Hepatocyte (in vitro differentiated cells): ENCODE measurements around the gene SOX6.

Experiments used
- EZH2 ChIP-seq: fragments of 200-600 bp; sonication (generic); IDR thresholded peaks from 2 replicates; pipeline ENCODE4 v1.6.1; 2016; ENCODE audit warnings: antibody characterized with exemption, mild to moderate bottlenecking, borderline replicate concordance
- TF ChIP-seq, protein P1 (sequence below): fragments of 200-600 bp; sonication (generic); IDR thresholded peaks from 2 replicates; pipeline ENCODE4 v1.5.1; 2016; ENCODE audit warnings: antibody characterized with exemption, mild to moderate bottlenecking; ENCODE audit not compliant: poor library complexity

DNA sequence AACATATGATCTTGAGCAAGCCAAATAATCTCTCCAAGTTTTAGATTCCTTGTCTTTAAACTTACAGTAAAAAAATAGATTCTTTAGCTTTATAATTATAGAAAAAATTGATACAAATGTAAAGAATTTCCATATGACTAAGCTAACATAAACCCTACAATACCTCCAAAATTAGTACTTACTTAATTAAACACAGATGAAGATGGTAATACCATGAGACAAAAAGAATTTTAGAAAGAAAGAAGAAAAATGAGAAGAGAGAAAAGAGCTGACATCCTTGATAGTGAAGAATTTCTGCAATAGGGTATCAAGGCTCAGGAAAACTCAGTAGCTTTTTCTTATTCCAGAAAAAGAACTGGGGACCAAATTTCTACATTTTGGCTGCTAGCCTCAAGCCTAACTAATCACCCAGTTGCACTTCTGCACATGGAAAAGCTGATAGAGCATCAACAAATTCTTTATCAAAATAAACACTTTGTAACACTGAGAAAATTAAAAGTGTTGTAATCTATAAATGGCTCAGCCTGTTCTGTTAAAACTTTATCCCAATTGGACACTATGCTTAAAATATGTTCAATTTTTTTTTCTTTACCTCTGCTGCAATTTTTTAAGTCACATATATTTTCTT is 24.7 kb upstream of the SOX6 start:
- TF ChIP-seq EZH2, result no peak
- TF ChIP-seq, protein P1, sequence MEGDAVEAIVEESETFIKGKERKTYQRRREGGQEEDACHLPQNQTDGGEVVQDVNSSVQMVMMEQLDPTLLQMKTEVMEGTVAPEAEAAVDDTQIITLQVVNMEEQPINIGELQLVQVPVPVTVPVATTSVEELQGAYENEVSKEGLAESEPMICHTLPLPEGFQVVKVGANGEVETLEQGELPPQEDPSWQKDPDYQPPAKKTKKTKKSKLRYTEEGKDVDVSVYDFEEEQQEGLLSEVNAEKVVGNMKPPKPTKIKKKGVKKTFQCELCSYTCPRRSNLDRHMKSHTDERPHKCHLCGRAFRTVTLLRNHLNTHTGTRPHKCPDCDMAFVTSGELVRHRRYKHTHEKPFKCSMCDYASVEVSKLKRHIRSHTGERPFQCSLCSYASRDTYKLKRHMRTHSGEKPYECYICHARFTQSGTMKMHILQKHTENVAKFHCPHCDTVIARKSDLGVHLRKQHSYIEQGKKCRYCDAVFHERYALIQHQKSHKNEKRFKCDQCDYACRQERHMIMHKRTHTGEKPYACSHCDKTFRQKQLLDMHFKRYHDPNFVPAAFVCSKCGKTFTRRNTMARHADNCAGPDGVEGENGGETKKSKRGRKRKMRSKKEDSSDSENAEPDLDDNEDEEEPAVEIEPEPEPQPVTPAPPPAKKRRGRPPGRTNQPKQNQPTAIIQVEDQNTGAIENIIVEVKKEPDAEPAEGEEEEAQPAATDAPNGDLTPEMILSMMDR, result no peak
